Uterus (tissue), 4 donors: ENCODE results near the gene ZBTB17. TPM values are rescaled to one million over a fixed set of nuclear protein-coding genes. Genes with fewer than 3 reads are reported as not detected.
"Not testable (repeated sequence)": the region's sequence is repeated elsewhere in the genome, so short reads cannot be mapped to it uniquely, and the experiment has no call there.

Experiments used
- DNase-seq, 2 donors: peaks; one replicate each; pipeline ENCODE4 v3.0.0-alpha.2; 2019 to 2020
- H3K27ac ChIP-seq, 2 donors: fragments of 200-600 bp; sonication (generic); 1 replicate in 1 of 2; 2 replicates in 1 of 2; pipeline ENCODE4 v1.5.1; 2016 to 2018
- H3K27me3 ChIP-seq, 2 donors: fragments of 200-600 bp; sonication (generic); one replicate each; pipeline ENCODE4 v1.5.1; 2018 to 2019; ENCODE audit warnings: control low read depth in 1 of 2
- H3K36me3 ChIP-seq, 2 donors: fragments of 200-600 bp; sonication (generic); one replicate each; pipeline ENCODE4 v1.5.1; 2019; ENCODE audit warnings: control low read depth in 1 of 2
- H3K4me1 ChIP-seq, 2 donors: fragments of 200-600 bp; sonication (generic); one replicate each; pipeline ENCODE4 v1.5.1; 2018 to 2019; ENCODE audit warnings: control low read depth in 1 of 2
- H3K4me3 ChIP-seq, 2 donors: fragments of 200-600 bp; sonication (generic); 1 replicate in 1 of 2; 2 replicates in 1 of 2; pipeline ENCODE4 v1.5.1; 2018 to 2019; ENCODE audit warnings: mild to moderate bottlenecking in 1 of 2
- H3K9me3 ChIP-seq, 2 donors: fragments of 200-600 bp; sonication (generic); one replicate each; pipeline ENCODE4 v1.5.1; 2019; ENCODE audit warnings: control low read depth in 1 of 2
- POLR2A ChIP-seq, 2 donors: fragments of 450-650 bp; IDR thresholded peaks; one replicate each; pipeline ENCODE4 v1.6.1; 2016; ENCODE audit warnings: antibody characterized with exemption in 2 of 2, mild to moderate bottlenecking in 1 of 2, moderate library complexity in 1 of 2
- intact Hi-C: fragments of 100-400 bp; cut with DNase I; formaldehyde crosslinking; loops from one replicate; pipeline ENCODE4 v1.15.1; 2023; ENCODE audit warnings: low total_unique reads
- total RNA-seq, 4 donors: library from RNA; depleted of rRNA in 3 of 4; stranded (reverse); fragments of >200 nt in 3 of 4; gene quantifications; one replicate each; pipeline versions ENCODE4 v1.1.0 to v1.2.4, GENCODE V29; 2014 to 2023
- TF ChIP-seq, protein P1 (sequence below), 4 experiments: fragments of 200-600 bp in 2 of 4; fragments of 450-650 bp in 2 of 4; sonication (generic) in 2 of 4; IDR thresholded peaks; one replicate each; pipeline ENCODE4 v1.5.1; 2016 to 2019; ENCODE audit warnings: antibody characterized with exemption in 4 of 4, mild to moderate bottlenecking in 2 of 4, moderate library complexity in 1 of 4
- donor health status: DM: yes; HTN: yes; CAD: no.

The ZBTB17 gene
- total RNA-seq, 4 donors from 2014 or later = 21.3 to 120 (median 70.0) TPM

DNA sequence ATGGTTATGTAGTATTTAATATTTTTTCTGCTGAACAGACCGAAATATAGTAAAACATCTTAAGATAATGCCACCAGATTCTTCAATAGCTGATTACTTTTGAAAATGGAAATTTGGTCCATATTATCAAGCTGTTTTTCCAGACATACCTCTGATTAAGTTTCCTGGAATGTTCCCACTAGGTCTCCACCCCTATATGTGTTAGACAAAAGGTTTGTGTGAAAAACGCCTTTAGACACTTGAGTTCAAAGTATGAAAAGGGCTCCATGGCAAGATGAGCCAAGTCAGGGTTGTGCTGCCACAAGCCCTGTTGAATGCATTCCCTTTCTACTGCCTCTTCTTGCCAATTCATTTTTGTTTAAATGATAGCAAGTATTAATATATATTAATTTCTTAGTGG is 52.7 kb downstream of the ZBTB17 start:
- intact Hi-C loops = no loop called here
- no peaks in the 10 kb centered on the region for H3K36me3 ChIP-seq
- H3K4me1 ChIP-seq = no peaks in the 10 kb centered on the region
- no peak overlapping the region for H3K4me3 ChIP-seq
- H3K27ac ChIP-seq = no peak overlapping the region
- DNase-seq = no peak
- no peaks in the 10 kb centered on the region for H3K9me3 ChIP-seq
- TF ChIP-seq, protein P1, sequence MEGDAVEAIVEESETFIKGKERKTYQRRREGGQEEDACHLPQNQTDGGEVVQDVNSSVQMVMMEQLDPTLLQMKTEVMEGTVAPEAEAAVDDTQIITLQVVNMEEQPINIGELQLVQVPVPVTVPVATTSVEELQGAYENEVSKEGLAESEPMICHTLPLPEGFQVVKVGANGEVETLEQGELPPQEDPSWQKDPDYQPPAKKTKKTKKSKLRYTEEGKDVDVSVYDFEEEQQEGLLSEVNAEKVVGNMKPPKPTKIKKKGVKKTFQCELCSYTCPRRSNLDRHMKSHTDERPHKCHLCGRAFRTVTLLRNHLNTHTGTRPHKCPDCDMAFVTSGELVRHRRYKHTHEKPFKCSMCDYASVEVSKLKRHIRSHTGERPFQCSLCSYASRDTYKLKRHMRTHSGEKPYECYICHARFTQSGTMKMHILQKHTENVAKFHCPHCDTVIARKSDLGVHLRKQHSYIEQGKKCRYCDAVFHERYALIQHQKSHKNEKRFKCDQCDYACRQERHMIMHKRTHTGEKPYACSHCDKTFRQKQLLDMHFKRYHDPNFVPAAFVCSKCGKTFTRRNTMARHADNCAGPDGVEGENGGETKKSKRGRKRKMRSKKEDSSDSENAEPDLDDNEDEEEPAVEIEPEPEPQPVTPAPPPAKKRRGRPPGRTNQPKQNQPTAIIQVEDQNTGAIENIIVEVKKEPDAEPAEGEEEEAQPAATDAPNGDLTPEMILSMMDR (IDR thresholded peaks at IDR 0.05) = no peak
- no peak for TF ChIP-seq POLR2A (IDR thresholded peaks at IDR 0.05)
- no peaks in the 10 kb centered on the region for H3K27me3 ChIP-seq

DNA sequence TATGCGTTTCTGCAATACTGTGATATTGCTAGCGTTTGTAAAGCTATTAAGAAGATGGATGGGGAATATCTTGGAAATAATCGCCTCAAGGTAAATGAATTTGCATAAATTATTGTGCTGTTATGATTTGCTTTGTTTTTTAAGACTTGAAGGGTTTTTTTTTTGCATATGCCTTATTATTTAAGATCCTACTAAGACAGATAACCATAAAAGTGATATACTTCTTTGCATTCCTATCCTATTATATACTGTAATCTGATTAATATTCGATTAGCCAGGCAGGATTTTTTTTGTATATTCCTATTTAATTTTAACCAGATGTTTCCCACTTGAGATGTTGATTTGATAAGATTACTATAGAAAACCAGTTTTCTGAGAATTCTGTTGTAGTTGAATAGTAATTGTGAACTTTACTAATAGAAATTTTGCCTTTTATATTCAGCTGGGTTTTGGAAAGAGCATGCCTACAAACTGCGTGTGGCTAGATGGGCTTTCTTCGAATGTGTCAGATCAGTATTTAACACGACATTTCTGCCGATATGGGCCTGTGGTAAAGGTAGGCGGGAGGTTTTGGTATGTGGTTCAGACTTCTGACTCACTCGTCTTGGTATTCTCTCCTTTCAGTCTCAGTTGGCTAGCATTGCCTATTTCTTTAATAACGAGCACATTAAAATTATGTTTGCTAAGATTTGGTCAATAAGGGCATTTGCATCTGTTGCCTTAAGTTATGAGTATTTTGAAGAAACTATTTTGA is 56.8 kb downstream of the ZBTB17 start:
- intact Hi-C loops = no loop called here
- TF ChIP-seq, protein P1 (IDR thresholded peaks at IDR 0.05) = no peak
- TF ChIP-seq POLR2A (IDR thresholded peaks at IDR 0.05) = no peak
- Histone ChIP-seq H3K4me3 (no peak overlapping the region), H3K27me3 (no peaks in the 10 kb centered on the region), H3K27ac (no peak overlapping the region), H3K36me3 (no peaks in the 10 kb centered on the region), H3K9me3 (no peaks in the 10 kb centered on the region), H3K4me1 (no peaks in the 10 kb centered on the region)
- DNase-seq = no peak

DNA sequence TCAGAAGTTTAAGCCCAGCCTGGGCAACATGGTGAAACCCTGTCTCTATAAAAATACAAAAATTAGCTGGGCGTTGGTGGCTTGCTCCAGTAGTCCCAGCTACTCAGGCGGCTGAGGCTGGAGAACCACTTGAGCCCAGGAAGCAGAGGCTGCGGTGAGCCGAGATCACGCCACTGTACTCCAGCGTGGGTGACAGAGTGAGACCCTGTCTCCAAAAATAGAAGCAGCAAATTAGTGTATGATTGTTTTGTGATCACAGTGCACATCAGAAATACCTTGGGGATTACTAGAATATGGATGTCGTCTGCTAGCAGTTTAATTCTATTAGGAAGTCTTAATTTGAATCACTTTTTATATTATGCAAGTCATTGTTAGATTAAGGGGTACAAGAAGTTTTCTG is 59.0 kb downstream of the ZBTB17 start:
- no peaks in the 10 kb centered on the region for H3K36me3 ChIP-seq
- H3K27me3 ChIP-seq = no peaks in the 10 kb centered on the region
- no peaks in the 10 kb centered on the region for H3K4me1 ChIP-seq
- H3K9me3 ChIP-seq = no peaks in the 10 kb centered on the region
- TF ChIP-seq POLR2A (IDR thresholded peaks at IDR 0.05) = no peak
- TF ChIP-seq, protein P1 (IDR thresholded peaks at IDR 0.05) = no peak
- intact Hi-C loops = no loop called here
- no peak for DNase-seq
- H3K4me3 ChIP-seq = no peak overlapping the region
- H3K27ac ChIP-seq = no peak overlapping the region

DNA sequence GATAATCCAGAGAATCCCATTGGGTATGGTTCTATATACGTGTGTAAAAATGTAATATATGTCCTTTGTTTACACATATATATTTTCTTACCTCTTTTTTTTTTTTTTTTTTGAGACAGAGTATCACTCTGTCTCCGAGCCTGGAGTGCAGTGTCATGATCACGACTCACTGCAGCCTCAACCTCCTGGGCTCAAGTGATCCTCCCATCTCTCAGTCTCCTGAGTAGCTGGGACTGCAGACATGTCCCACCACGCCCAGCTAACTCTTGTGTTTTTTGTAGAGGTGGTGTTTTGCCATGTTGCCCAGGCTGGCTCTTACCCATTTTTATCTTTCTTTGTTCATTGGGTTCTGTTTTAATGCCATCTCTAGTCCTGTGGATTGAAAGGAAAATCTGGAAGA is 59.5 kb downstream of the ZBTB17 start:
- Histone ChIP-seq H3K36me3 (no peaks in the 10 kb centered on the region), H3K4me3 (no peak overlapping the region), H3K27ac (no peak overlapping the region), H3K9me3 (no peaks in the 10 kb centered on the region), H3K27me3 (no peaks in the 10 kb centered on the region), H3K4me1 (no peaks in the 10 kb centered on the region)
- no peak for TF ChIP-seq POLR2A (IDR thresholded peaks at IDR 0.05)
- TF ChIP-seq, protein P1 (IDR thresholded peaks at IDR 0.05) = no peak
- DNase-seq = no peak
- intact Hi-C loops = no loop called here

DNA sequence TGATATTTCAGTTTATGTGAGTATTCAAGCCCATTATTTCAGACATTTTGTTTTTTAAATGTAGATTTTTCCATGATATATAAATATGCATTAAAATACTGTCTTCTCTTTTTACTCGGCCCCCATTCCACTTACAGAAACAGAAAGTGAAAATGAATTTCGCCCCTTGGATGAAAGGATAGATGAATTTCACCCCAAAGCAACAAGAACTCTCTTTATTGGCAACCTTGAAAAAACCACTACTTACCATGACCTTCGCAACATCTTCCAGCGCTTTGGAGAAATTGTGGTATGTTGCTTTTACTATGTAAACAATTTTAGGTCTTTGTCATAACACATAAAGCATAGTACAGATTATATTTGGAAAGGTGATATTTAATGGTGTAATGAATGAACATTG is 59.9 kb downstream of the ZBTB17 start:
- Histone ChIP-seq H3K4me1 (no peaks in the 10 kb centered on the region), H3K27me3 (no peaks in the 10 kb centered on the region), H3K4me3 (no peak overlapping the region), H3K27ac (no peak overlapping the region), H3K36me3 (no peaks in the 10 kb centered on the region), H3K9me3 (no peaks in the 10 kb centered on the region)
- TF ChIP-seq POLR2A (IDR thresholded peaks at IDR 0.05) = no peak
- TF ChIP-seq, protein P1 (IDR thresholded peaks at IDR 0.05) = no peak
- no peak for DNase-seq
- intact Hi-C loops = no loop called here

DNA sequence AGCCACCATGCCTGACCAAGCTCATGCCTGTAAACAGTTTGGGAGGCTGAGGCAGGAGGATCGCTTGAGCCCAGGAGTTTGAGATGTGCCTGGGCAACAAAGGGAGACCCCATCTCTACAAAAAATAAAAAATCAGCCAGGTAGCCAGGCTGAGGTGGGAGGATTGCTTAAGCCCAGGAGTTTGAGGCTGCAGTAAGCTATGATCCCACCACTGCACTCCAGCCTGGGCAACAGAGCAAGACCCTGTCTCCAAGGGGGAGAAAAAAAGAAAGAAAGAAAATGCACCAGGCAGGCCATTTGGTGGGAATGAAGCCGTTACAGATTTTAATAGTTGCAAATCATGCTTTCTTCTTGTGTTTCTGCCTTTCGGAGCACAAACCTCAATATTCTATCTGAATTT is 62.3 kb downstream of the ZBTB17 start:
- DNase-seq, H3K4me1 ChIP-seq, H3K4me3 ChIP-seq, H3K36me3 ChIP-seq, H3K27me3 ChIP-seq, H3K9me3 ChIP-seq, H3K27ac ChIP-seq, intact Hi-C loops: not testable (repeated sequence)
